CD8-positive, alpha-beta memory T cell (primary cell): ENCODE measurements around the gene MACC1. TPM values are rescaled to one million over a fixed set of nuclear protein-coding genes. Genes with fewer than 3 reads are reported as not detected.

Experiments used
- CTCF ChIA-PET: fragments of 350-600 bp; sonication (Branson Sonifier 250); formaldehyde crosslinking; loops from one replicate; lab custom pipeline; 2021; ENCODE audit warnings: antibody characterized with exemption; lab: Charles Lee
- POLR2A ChIA-PET: fragments of 350-600 bp; sonication (Branson Sonifier 250); formaldehyde crosslinking; loops from one replicate; lab custom pipeline; 2021; ENCODE audit warnings: antibody characterized with exemption; lab: Charles Lee
- DNase-seq, 5 donors: peaks; one replicate each; pipeline versions ENCODE4 v3.0.0 to v3.0.0-alpha.2; 2020 to 2022; ENCODE audit warnings: mixed read lengths in 1 of 5
- H3K27ac ChIP-seq: one replicate; pipeline ENCODE4 v1.7.0; 2013; ENCODE audit warnings: low read depth, mild to moderate bottlenecking, low read length, moderate library complexity
- H3K27me3 ChIP-seq: 2 replicates; pipeline ENCODE4 v1.7.0; 2013; ENCODE audit warnings: low read length, mild to moderate bottlenecking; ENCODE audit not compliant: insufficient read depth, poor library complexity, severe bottlenecking
- H3K36me3 ChIP-seq: 2 replicates; pipeline ENCODE4 v1.7.0; 2013; ENCODE audit warnings: mild to moderate bottlenecking, low read length, moderate library complexity; ENCODE audit not compliant: insufficient read depth
- H3K4me1 ChIP-seq: 2 replicates; pipeline ENCODE4 v1.7.0; 2013; ENCODE audit warnings: mild to moderate bottlenecking, low read length, moderate library complexity; ENCODE audit not compliant: insufficient read depth
- H3K4me3 ChIP-seq: 2 replicates; pipeline ENCODE4 v1.7.0; 2013; ENCODE audit warnings: mild to moderate bottlenecking, low read length
- H3K9me3 ChIP-seq: 2 replicates; pipeline ENCODE4 v1.7.0; 2013; ENCODE audit warnings: mild to moderate bottlenecking, low read length
- H3K27ac Mint-ChIP-seq, 8 donors: one replicate each; pipeline ENCODE4 v1.8.0; 2020 to 2021; ENCODE audit warnings: mixed read lengths in 8 of 8, mild to moderate bottlenecking in 6 of 8, inconsistent platforms in 3 of 8, moderate library complexity in 3 of 8
- H3K27me3 Mint-ChIP-seq, 2 donors: one replicate each; pipeline ENCODE4 v1.8.0; 2020 to 2021; ENCODE audit warnings: mixed read lengths in 2 of 2, mild to moderate bottlenecking in 1 of 2, moderate library complexity in 1 of 2
- H3K36me3 Mint-ChIP-seq, 3 donors: one replicate each; pipeline ENCODE4 v1.8.0; 2020 to 2021; ENCODE audit warnings: mixed read lengths in 3 of 3, inconsistent platforms in 1 of 3, mild to moderate bottlenecking in 1 of 3
- H3K4me1 Mint-ChIP-seq, 3 donors: one replicate each; pipeline ENCODE4 v1.8.0; 2020 to 2021; ENCODE audit warnings: mixed read lengths in 3 of 3, inconsistent platforms in 1 of 3, mild to moderate bottlenecking in 1 of 3
- H3K4me3 Mint-ChIP-seq, 7 donors: one replicate each; pipeline ENCODE4 v1.8.0; 2020 to 2021; ENCODE audit warnings: mixed read lengths in 7 of 7, mild to moderate bottlenecking in 6 of 7, moderate library complexity in 4 of 7, inconsistent platforms in 2 of 7
- H3K9me3 Mint-ChIP-seq, 5 donors: one replicate each; pipeline ENCODE4 v1.8.0; 2020 to 2022; ENCODE audit warnings: mixed read lengths in 5 of 5, mild to moderate bottlenecking in 3 of 5, moderate library complexity in 2 of 5, inconsistent platforms in 1 of 5
- polyA plus RNA-seq: library from polyadenylated mRNA; unstranded; fragments of 300-500 nt; fragmentation: Illumina TruSeq; gene quantifications from one replicate; pipeline ENCODE4 v1.2.3, GENCODE V29; 2021
- total RNA-seq, 2 experiments: library from RNA; stranded (reverse); gene quantifications; one replicate each; pipeline ENCODE4 v1.2.3, GENCODE V29; 2021

MACC1 gene
- total and polyA plus RNA-seq, 3 experiments from 2014 or later: 0.08 to 0.86 (median 0.37) TPM

- Mint-ChIP-seq H3K27ac (peak overlapping the region in 2 of 8 donors; percentile 20 to 75), H3K9me3 (peaks cover 0 to 4% (median 0%) of the 10 kb centered on the region in 5 donors), H3K4me1 (peaks cover 3 to 4% (median 4%) of the 10 kb centered on the region in 3 donors), H3K27me3 (peaks cover 0 to 5% of the 10 kb centered on the region in 2 donors), H3K36me3 (no peaks in the 10 kb centered on the region), H3K4me3 (peak overlapping the region in 1 of 7 donors; percentile 38)
- ChIA-PET CTCF (no interaction called here), POLR2A (interaction anchor here (0.7 kb wide), 1 partner anchor 18 kb away, joined by 3 read pairs; no protein-coding TSS in a partner anchor)
- H3K9me3 ChIP-seq: no peaks in the 10 kb centered on the region
- no peak overlapping the region for H3K27ac ChIP-seq
- no peaks in the 10 kb centered on the region for H3K4me1 ChIP-seq
- no peaks in the 10 kb centered on the region for H3K36me3 ChIP-seq
- no peaks in the 10 kb centered on the region for H3K27me3 ChIP-seq
- H3K4me3 ChIP-seq: no peak overlapping the region
- DNase-seq: no peak
Observed at GRCh38 chr7:20199015-20199737, 18.0 kb downstream of the MACC1 start.

- Histone ChIP-seq H3K27ac (no peak overlapping the region), H3K4me1 (no peaks in the 10 kb centered on the region), H3K4me3 (no peak overlapping the region), H3K9me3 (no peaks in the 10 kb centered on the region), H3K36me3 (no peaks in the 10 kb centered on the region), H3K27me3 (no peaks in the 10 kb centered on the region)
- ChIA-PET POLR2A (no interaction called here), CTCF (no interaction called here)
- DNase-seq: no peak
- H3K4me1 Mint-ChIP-seq: peaks cover 3 to 4% (median 4%) of the 10 kb centered on the region in 3 donors
- H3K9me3 Mint-ChIP-seq: peaks cover 0 to 4% (median 0%) of the 10 kb centered on the region in 5 donors
- H3K36me3 Mint-ChIP-seq: no peaks in the 10 kb centered on the region
- no peak overlapping the region for H3K4me3 Mint-ChIP-seq
- no peak overlapping the region for H3K27ac Mint-ChIP-seq
- H3K27me3 Mint-ChIP-seq: peaks cover 0 to 5% of the 10 kb centered on the region in 2 donors
Observed at GRCh38 chr7:20198260-20198659, 18.9 kb downstream of the MACC1 start.

GRCh38 chr7:20197837-20198236 lies 19.3 kb downstream of the MACC1 start:
- Histone ChIP-seq H3K4me1 (no peaks in the 10 kb centered on the region), H3K4me3 (no peak overlapping the region), H3K36me3 (no peaks in the 10 kb centered on the region), H3K9me3 (no peaks in the 10 kb centered on the region), H3K27me3 (no peaks in the 10 kb centered on the region), H3K27ac (no peak overlapping the region)
- Mint-ChIP-seq H3K27me3 (peaks cover 0 to 5% of the 10 kb centered on the region in 2 donors), H3K9me3 (peaks cover 0 to 4% (median 0%) of the 10 kb centered on the region in 5 donors), H3K4me1 (peaks cover 3 to 4% (median 4%) of the 10 kb centered on the region in 3 donors), H3K4me3 (no peak overlapping the region), H3K36me3 (no peaks in the 10 kb centered on the region), H3K27ac (no peak overlapping the region)
- CTCF ChIA-PET: no interaction called here
- no peak for DNase-seq
- POLR2A ChIA-PET: no interaction called here

- Mint-ChIP-seq H3K27ac (no peak overlapping the region), H3K27me3 (peaks cover 0 to 5% of the 10 kb centered on the region in 2 donors), H3K4me3 (no peak overlapping the region), H3K4me1 (peaks cover 3 to 4% (median 4%) of the 10 kb centered on the region in 3 donors), H3K9me3 (peaks cover 0 to 4% (median 0%) of the 10 kb centered on the region in 5 donors), H3K36me3 (no peaks in the 10 kb centered on the region)
- H3K27ac ChIP-seq: no peak overlapping the region
- ChIA-PET CTCF (no interaction called here), POLR2A (no interaction called here)
- H3K27me3 ChIP-seq: no peaks in the 10 kb centered on the region
- H3K4me3 ChIP-seq: no peak overlapping the region
- no peaks in the 10 kb centered on the region for H3K4me1 ChIP-seq
- H3K9me3 ChIP-seq: no peaks in the 10 kb centered on the region
- DNase-seq: no peak
- H3K36me3 ChIP-seq: no peaks in the 10 kb centered on the region
Observed at GRCh38 chr7:20197125-20197748, 19.9 kb downstream of the MACC1 start.

- ChIA-PET POLR2A (no interaction called here), CTCF (no interaction called here)
- Mint-ChIP-seq H3K27me3 (peaks cover 0 to 4% of the 10 kb centered on the region in 2 donors), H3K36me3 (no peaks in the 10 kb centered on the region), H3K9me3 (peaks cover 0 to 7% (median 2%) of the 10 kb centered on the region in 5 donors), H3K27ac (no peak overlapping the region), H3K4me3 (no peak overlapping the region), H3K4me1 (peaks cover 2 to 3% (median 3%) of the 10 kb centered on the region in 3 donors)
- no peak for DNase-seq
- Histone ChIP-seq H3K27ac (no peak overlapping the region), H3K36me3 (no peaks in the 10 kb centered on the region), H3K27me3 (no peaks in the 10 kb centered on the region), H3K4me1 (no peaks in the 10 kb centered on the region), H3K4me3 (no peak overlapping the region), H3K9me3 (no peaks in the 10 kb centered on the region)
Observed at GRCh38 chr7:20194343-20194995, 22.7 kb downstream of the MACC1 start.

- H3K27ac Mint-ChIP-seq: no peak overlapping the region
- H3K4me1 Mint-ChIP-seq: no peaks in the 10 kb centered on the region
- Histone ChIP-seq H3K27ac (no peak overlapping the region), H3K36me3 (no peaks in the 10 kb centered on the region), H3K4me3 (no peak overlapping the region), H3K9me3 (no peaks in the 10 kb centered on the region), H3K27me3 (no peaks in the 10 kb centered on the region), H3K4me1 (no peaks in the 10 kb centered on the region)
- ChIA-PET POLR2A (no interaction called here), CTCF (no interaction called here)
- peaks cover 0 to 7% (median 3%) of the 10 kb centered on the region in 5 donors for H3K9me3 Mint-ChIP-seq
- DNase-seq: no peak
- no peaks in the 10 kb centered on the region for H3K36me3 Mint-ChIP-seq
- H3K4me3 Mint-ChIP-seq: no peak overlapping the region
- H3K27me3 Mint-ChIP-seq: peaks cover 0 to 4% of the 10 kb centered on the region in 2 donors
Observed at GRCh38 chr7:20193873-20194272, 23.3 kb downstream of the MACC1 start.

- no peaks in the 10 kb centered on the region for H3K9me3 ChIP-seq
- DNase-seq: no peak
- no peak overlapping the region for H3K27ac ChIP-seq
- Mint-ChIP-seq H3K9me3 (peaks cover 0 to 8% (median 3%) of the 10 kb centered on the region in 5 donors), H3K36me3 (no peaks in the 10 kb centered on the region), H3K27ac (no peak overlapping the region), H3K4me3 (no peak overlapping the region), H3K27me3 (peaks cover 0 to 4% of the 10 kb centered on the region in 2 donors), H3K4me1 (no peaks in the 10 kb centered on the region)
- H3K27me3 ChIP-seq: no peaks in the 10 kb centered on the region
- H3K4me3 ChIP-seq: no peak overlapping the region
- ChIA-PET POLR2A (no interaction called here), CTCF (interaction anchor here (0.7 kb wide), 1 partner anchor 484 kb away, joined by 3 read pairs; no protein-coding TSS in a partner anchor)
- H3K36me3 ChIP-seq: no peaks in the 10 kb centered on the region
- H3K4me1 ChIP-seq: no peaks in the 10 kb centered on the region
Observed at GRCh38 chr7:20193242-20193777, 23.9 kb downstream of the MACC1 start.
